HEK293 (cell line): ENCODE results near the gene PRDM15.

Experiments used
- CTCF ChIA-PET: fragments of 350-600 bp; formaldehyde crosslinking; extraction: SDS; loops from one replicate; lab custom pipeline; 2021; ENCODE audit warnings: antibody characterized with exemption; lab: Yijun Ruan, JAX
- POLR2A ChIA-PET: fragments of 300-600 bp; formaldehyde crosslinking; extraction: SDS; loops from one replicate; lab custom pipeline; 2020; ENCODE audit warnings: antibody characterized with exemption, inconsistent platforms; lab: Yijun Ruan, JAX
- H3K27ac ChIP-seq: fragments of 200-500 bp; sonication (Bioruptor generic); 2 replicates; pipeline ENCODE4 v1.5.1; 2014; ENCODE audit warnings: low read depth, low read length, control low read depth, inconsistent platforms; ENCODE audit errors: extremely low read depth
- H3K36me3 ChIP-seq, 2 experiments: fragments of 200-500 bp in 1 of 2; sonication (Bioruptor generic) in 1 of 2; 1 replicate in 1 of 2; 2 replicates in 1 of 2; pipeline ENCODE4 v1.5.1; 2014 to 2017; ENCODE audit warnings: inconsistent platforms in 2 of 2, low read length in 2 of 2; ENCODE audit not compliant: control insufficient read depth in 2 of 2, insufficient read depth in 1 of 2
- H3K4me1 ChIP-seq: fragments of 200-500 bp; sonication (Bioruptor generic); 2 replicates; pipeline ENCODE4 v1.5.1; 2014; ENCODE audit warnings: mild to moderate bottlenecking, low read length, inconsistent platforms; ENCODE audit not compliant: control insufficient read depth, insufficient read depth
- H3K4me3 ChIP-seq: 2 replicates; pipeline ENCODE4 v1.5.1; 2011; ENCODE audit warnings: low read depth, mild to moderate bottlenecking, control low read depth, low read length, moderate library complexity
- H3K9me3 ChIP-seq: fragments of 200-500 bp; sonication (Bioruptor generic); 2 replicates; pipeline ENCODE4 v1.5.1; 2014; ENCODE audit warnings: low read depth, low read length, inconsistent platforms; ENCODE audit not compliant: control insufficient read depth, insufficient read depth
- ATF2 ChIP-seq: fragments of 450-650 bp; formaldehyde crosslinking; IDR thresholded peaks from 2 replicates; pipeline ENCODE4 v1.5.1; 2016; ENCODE audit warnings: missing biosample characterization, missing genetic modification characterization, low read depth
- GLIS2 ChIP-seq: fragments of 450-650 bp; formaldehyde crosslinking; IDR thresholded peaks from 2 replicates; pipeline ENCODE4 v1.5.1; 2016; ENCODE audit warnings: missing biosample characterization, missing genetic modification characterization
- HIC1 ChIP-seq: fragments of 450-650 bp; formaldehyde crosslinking; IDR thresholded peaks from 2 replicates; pipeline ENCODE4 v1.5.1; 2016; ENCODE audit warnings: missing biosample characterization, missing genetic modification characterization
- SCRT2 ChIP-seq: fragments of 450-650 bp; formaldehyde crosslinking; IDR thresholded peaks from 2 replicates; pipeline ENCODE4 v1.5.1; 2016; ENCODE audit warnings: missing biosample characterization, missing genetic modification characterization
- SP2 ChIP-seq: fragments of 450-650 bp; formaldehyde crosslinking; IDR thresholded peaks from 2 replicates; pipeline ENCODE4 v1.5.1; 2016; ENCODE audit warnings: missing biosample characterization, missing genetic modification characterization
- ZBTB20 ChIP-seq: fragments of 450-650 bp; formaldehyde crosslinking; IDR thresholded peaks from 2 replicates; pipeline ENCODE4 v1.5.1; 2016; ENCODE audit warnings: missing biosample characterization, missing genetic modification characterization
- ZFP37 ChIP-seq: fragments of 450-650 bp; formaldehyde crosslinking; IDR thresholded peaks from 2 replicates; pipeline ENCODE4 v1.5.1; 2016; ENCODE audit warnings: missing biosample characterization, missing genetic modification characterization
- ZNF223 ChIP-seq: fragments of 450-650 bp; formaldehyde crosslinking; IDR thresholded peaks from 2 replicates; pipeline ENCODE4 v1.5.1; 2016; ENCODE audit warnings: missing biosample characterization, missing genetic modification characterization
- ZNF292 ChIP-seq: fragments of 450-650 bp; formaldehyde crosslinking; IDR thresholded peaks from 2 replicates; pipeline ENCODE4 v1.5.1; 2016; ENCODE audit warnings: low read depth, missing biosample characterization, missing genetic modification characterization, borderline replicate concordance
- ZNF302 ChIP-seq: fragments of 450-650 bp; formaldehyde crosslinking; IDR thresholded peaks from 2 replicates; pipeline ENCODE4 v1.5.1; 2016; ENCODE audit warnings: missing biosample characterization, missing genetic modification characterization, low read depth
- ZNF350 ChIP-seq: fragments of 450-650 bp; formaldehyde crosslinking; IDR thresholded peaks from 2 replicates; pipeline ENCODE4 v1.5.0; 2017; ENCODE audit warnings: missing biosample characterization, mild to moderate bottlenecking, missing genetic modification characterization
- ZNF518A ChIP-seq: fragments of 450-650 bp; formaldehyde crosslinking; conservative IDR thresholded peaks from 2 replicates; pipeline ENCODE4 v1.5.1; 2016; ENCODE audit warnings: low read depth, missing biosample characterization, missing genetic modification characterization
- ZNF558 ChIP-seq: fragments of 450-650 bp; formaldehyde crosslinking; IDR thresholded peaks from 2 replicates; pipeline ENCODE4 v1.5.1; 2016; ENCODE audit warnings: missing biosample characterization, missing genetic modification characterization
- ZNF658 ChIP-seq: fragments of 450-650 bp; formaldehyde crosslinking; IDR thresholded peaks from 2 replicates; pipeline ENCODE4; 2016; ENCODE audit warnings: missing biosample characterization, missing genetic modification characterization
- ZNF664 ChIP-seq: fragments of 450-650 bp; formaldehyde crosslinking; IDR thresholded peaks from 2 replicates; pipeline ENCODE4 v1.5.1; 2016; ENCODE audit warnings: missing biosample characterization, missing genetic modification characterization
- ZNF677 ChIP-seq: fragments of 450-650 bp; IDR thresholded peaks from 2 replicates; pipeline ENCODE4 v1.5.0; 2018; ENCODE audit warnings: missing biosample characterization, mild to moderate bottlenecking, missing genetic modification characterization, moderate library complexity
- ZNF777 ChIP-seq: fragments of 450-650 bp; formaldehyde crosslinking; IDR thresholded peaks from 2 replicates; pipeline ENCODE4 v1.5.1; 2017; ENCODE audit warnings: missing biosample characterization, missing genetic modification characterization, borderline replicate concordance
- ZSCAN18 ChIP-seq: fragments of 450-650 bp; formaldehyde crosslinking; IDR thresholded peaks from 2 replicates; pipeline ENCODE4 v1.5.1; 2016; ENCODE audit warnings: missing biosample characterization, missing genetic modification characterization
- ZSCAN23 ChIP-seq: fragments of 450-650 bp; formaldehyde crosslinking; IDR thresholded peaks from 2 replicates; pipeline ENCODE4 v1.5.1; 2016; ENCODE audit warnings: missing biosample characterization, missing genetic modification characterization
- ZSCAN4 ChIP-seq: fragments of 450-650 bp; formaldehyde crosslinking; IDR thresholded peaks from 2 replicates; pipeline ENCODE4 v1.5.1; 2017; ENCODE audit warnings: missing biosample characterization, missing genetic modification characterization

PRDM15 gene

GRCh38 chr21:41928621-41929220 is 49.6 kb upstream of the PRDM15 start:
- Histone ChIP-seq H3K27ac (no peak overlapping the region), H3K36me3 (no peaks in the 10 kb centered on the region)
- POLR2A ChIA-PET: interaction anchor here (0.7 kb wide), 1 partner anchor 94 kb away, joined by 5 read pairs; no protein-coding TSS in a partner anchor
- no peak for TF ChIP-seq ZSCAN23
- no peak for TF ChIP-seq ZSCAN18 (tag by site-specific recombination)
- no peak for TF ChIP-seq ZNF558 (tag by site-specific recombination)
- TF ChIP-seq ZFP37 (tag by site-specific recombination): no peak
- no peak for TF ChIP-seq ZNF677 (tag by site-specific recombination)
- TF ChIP-seq SCRT2: no peak
- TF ChIP-seq ATF2 (tag by site-specific recombination): no peak
- TF ChIP-seq SP2: no peak
- no peak for TF ChIP-seq ZNF223 (tag by site-specific recombination)
- TF ChIP-seq ZNF777 (tag by site-specific recombination): no peak
- no peak for TF ChIP-seq GLIS2 (tag by site-specific recombination)
- no peak for TF ChIP-seq ZSCAN4
- no peak for TF ChIP-seq HIC1
- TF ChIP-seq ZNF664 (tag by site-specific recombination): no peak
- no peak for TF ChIP-seq ZNF292 (tag by site-specific recombination)
- no peak for TF ChIP-seq ZNF350 (tag by site-specific recombination)
- no peak for TF ChIP-seq ZNF302 (tag by site-specific recombination)
- no peak for TF ChIP-seq ZNF658 (tag by site-specific recombination)
- no peak for TF ChIP-seq ZNF518A
- TF ChIP-seq ZBTB20 (tag by site-specific recombination): no peak
- TF ChIP-seq, all 188 proteins: peak for 0
- no peaks in the 10 kb centered on the region for H3K9me3 ChIP-seq
- H3K4me1 ChIP-seq: no peaks in the 10 kb centered on the region
- no peak overlapping the region for H3K4me3 ChIP-seq
- CTCF ChIA-PET: no interaction called here
